GM18511 (cell line): ENCODE results near the gene ZFHX3.
A peak's percentile ranks its signal among the peaks of the same experiment; 100 is the strongest.
"Not testable (repeated sequence)": the region's sequence is repeated elsewhere in the genome, so short reads cannot be mapped to it uniquely, and the experiment has no call there.

Source experiments
- ATAC-seq: cut with Tn5 transposase; IDR thresholded peaks from one replicate; pipeline ENCODE4 v1.9.1; 2021; ENCODE audit warnings: mild to moderate bottlenecking, moderate library complexity; ENCODE audit not compliant: unreplicated experiment

Gene ZFHX3

GRCh38 chr16:73023752-73024570, 24.0 kb downstream of the ZFHX3 start:
- no peak for ATAC-seq

DNA sequence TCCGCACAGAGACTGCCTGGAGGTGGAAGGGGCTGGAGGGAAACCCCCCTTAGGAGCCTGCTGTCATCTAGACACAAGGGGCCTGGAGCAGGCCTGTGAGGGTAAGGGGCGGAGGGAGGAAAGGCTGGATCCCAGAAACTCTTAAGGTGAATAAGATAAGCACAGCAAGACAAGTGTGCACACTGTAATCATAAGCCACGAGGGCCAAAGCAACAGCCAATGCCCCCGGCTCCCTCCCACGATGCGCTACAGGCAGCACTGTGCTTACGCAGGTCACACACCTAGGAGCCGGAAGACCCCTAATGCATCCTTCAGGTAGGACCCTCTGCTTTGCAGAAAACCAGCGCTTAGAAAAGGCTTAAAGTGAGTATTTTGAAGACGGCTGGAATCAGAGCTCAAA, 24.6 kb downstream of the ZFHX3 start:
- ATAC-seq, result no peak

DNA sequence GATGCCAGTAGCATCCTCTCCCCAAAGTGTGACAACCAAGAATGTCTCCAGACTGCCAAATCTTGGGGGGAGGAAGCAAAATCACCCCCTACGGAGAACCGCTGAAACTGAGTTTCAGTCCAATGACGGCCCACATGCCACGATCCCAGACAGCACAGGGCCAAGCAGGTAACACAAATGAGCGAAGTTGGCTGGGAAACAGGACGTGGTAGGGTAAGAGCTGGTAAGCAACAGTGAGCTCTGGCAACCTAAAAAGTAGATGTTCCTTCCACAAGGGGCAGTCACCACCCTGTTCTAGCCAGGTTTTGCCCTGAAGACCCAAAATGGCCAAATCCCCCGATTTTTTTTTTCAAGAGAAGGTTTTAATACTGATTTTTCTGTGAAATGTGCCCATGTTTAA, 25.4 kb downstream of the ZFHX3 start:
- ATAC-seq, result no peak

DNA sequence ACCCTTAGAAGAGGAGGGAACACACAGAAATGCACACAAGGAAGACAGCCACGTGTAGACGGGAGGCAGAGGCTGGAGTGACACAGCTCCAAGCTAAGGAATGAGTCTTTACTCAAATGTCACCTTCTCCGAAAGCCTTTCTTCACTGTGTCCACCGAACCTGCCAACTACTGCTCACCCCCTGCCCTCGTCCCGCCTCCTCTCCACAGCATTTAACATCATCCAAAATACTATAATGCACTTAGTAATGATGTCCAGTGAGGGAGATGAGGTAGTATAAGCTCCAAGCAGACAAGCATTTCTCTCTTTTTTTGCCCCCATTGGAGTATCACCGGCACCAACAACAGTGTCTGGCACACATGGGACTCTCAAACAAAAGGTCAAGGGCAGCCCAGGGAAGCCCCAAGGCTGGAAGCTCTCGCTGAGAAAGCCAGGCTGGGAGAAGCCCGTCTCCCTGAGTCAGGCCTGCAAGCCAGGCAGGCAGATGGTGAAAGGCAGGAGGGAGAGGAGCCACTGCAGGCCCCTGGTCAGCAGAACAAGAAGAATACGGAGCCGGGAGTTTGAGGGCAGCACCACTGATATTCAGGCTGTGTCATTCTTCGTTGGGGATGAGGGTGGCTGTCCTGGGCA, 25.9 kb downstream of the ZFHX3 start:
- ATAC-seq, result no peak

- ATAC-seq, result no peak
Observed at GRCh38 chr16:73020409-73020884, 27.5 kb downstream of the ZFHX3 start.

- no peak for ATAC-seq
Observed at GRCh38 chr16:73019457-73020362, 28.2 kb downstream of the ZFHX3 start.

- ATAC-seq, result no peak
Observed at GRCh38 chr16:73018821-73019456, 29.0 kb downstream of the ZFHX3 start.

- ATAC-seq, result no peak
Observed at GRCh38 chr16:73017321-73017720, 30.6 kb downstream of the ZFHX3 start.

- peak; percentile 64 for ATAC-seq
Observed at GRCh38 chr16:73016488-73016830, 31.5 kb downstream of the ZFHX3 start.

- ATAC-seq, result peak; percentile 88
Observed at GRCh38 chr16:73015612-73016487, 32.1 kb downstream of the ZFHX3 start.

DNA sequence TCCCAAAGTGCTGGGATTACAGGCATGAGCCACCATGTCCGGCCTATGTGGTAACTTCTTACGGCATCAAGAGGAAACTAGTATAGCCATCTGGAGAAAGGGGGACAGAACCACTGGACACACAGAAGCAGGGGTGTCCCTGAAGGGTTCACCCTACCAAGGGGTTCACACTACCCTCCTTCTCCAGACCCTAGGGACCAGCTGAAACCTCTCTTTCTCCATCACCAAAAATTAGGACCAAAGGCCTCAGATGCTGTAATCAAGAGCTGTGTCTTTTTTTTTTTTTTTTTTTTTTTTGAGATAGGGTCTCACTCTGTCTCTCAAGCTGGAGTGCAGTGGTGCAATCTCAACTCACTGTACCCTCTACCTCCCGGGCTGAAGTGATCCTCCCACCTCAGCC, 33.2 kb downstream of the ZFHX3 start:
- ATAC-seq, result no peak

DNA sequence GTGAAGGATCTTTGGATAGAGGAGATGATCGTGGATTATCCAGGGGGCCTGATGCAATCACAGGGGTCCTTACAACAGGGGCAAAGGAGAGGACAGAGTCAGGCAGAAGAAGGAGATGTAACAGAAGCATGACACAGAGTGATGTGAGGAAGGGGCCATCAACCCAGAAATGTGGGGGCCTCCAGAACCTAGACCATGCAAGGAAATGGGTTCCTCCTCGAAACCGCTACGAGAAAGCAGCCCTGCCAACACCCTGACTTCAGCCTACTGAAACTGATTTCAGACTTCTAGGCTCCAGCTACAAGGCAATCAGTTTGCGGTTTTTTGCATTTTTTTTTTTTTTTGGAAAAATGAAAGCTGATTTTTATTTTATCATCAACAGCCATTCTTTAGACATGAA, 34.0 kb downstream of the ZFHX3 start:
- no peak for ATAC-seq

DNA sequence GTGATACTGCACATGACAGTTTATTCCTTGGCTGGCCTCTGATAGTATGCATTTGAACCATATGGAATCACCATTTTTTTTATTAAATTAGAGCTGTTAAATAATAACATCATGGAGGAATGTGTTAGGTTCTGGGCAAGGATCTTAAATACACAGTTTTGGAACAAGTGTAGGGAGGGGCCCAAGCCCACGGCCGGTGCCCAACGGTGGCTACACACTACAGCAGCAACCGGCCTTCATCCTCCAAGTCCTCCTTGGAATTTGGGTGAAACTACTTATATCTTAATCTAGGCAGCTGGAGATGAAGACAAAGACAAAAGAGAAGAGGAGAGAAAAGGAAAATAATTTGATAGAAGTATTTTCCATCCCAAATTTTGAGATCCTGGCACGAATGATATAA, 35.6 kb downstream of the ZFHX3 start:
- ATAC-seq, result no peak

DNA sequence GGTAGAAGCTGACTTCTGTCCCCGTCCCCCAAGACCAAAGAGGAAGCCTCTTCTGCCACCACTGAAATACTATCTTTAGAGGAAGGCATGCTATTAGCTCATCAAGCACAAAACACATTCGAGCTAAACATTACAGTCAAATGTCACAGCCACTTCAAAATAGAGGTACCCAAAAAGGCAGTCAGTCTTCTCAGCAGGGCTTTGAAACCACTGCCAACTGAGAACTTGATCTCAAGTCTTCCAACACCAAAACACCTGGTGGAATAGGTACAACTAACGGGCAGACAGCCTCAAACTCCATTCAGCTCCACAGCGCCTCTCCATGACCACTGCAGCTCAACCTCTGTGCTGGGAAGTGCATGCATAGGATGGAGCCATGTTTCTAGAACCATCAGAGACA, 36.0 kb downstream of the ZFHX3 start:
- ATAC-seq, result no peak

- ATAC-seq, result no peak
Observed at GRCh38 chr16:73010150-73010676, 37.7 kb downstream of the ZFHX3 start.

DNA sequence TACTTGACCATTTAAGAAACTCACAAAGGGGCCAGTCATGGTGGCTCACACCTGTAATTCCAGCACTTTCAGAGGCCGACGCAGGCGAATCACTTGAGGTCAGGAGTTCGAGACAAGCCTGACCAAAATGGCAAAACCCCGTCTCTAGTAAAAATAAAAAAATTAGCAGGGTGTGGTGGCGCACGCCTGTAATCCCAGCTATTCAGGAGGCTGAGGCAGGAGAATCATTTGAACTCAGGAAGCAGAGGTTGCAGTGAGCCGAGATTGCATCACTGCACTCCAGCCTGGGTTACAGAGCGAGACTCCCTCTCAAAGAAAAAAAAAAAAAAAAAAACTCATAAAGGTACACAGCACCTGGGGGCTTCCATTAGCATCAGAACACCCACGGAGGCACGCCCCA, 38.2 kb downstream of the ZFHX3 start:
- not testable (repeated sequence) for ATAC-seq

- ATAC-seq, result no peak
Observed at GRCh38 chr16:73006026-73006425, 41.9 kb downstream of the ZFHX3 start.

DNA sequence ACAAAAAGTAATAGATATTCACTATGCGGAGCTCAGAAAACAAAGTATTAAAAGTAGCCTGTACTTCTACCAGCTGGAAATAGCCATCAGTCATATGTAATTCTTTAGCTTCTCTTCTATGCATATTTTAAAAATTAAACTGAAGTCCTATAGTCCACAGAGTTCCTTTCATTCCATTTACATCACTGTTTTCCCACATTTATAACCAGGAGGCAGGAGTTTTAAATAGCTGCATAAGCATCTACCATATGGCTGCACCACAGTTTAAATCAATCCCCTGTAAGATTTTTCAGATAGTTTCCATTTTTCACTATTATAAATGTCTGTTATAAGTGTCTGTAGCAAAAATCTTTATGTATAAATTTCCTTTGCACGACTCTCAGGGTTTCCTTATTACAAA, 45.1 kb downstream of the ZFHX3 start:
- ATAC-seq, result no peak

- no peak for ATAC-seq
Observed at GRCh38 chr16:73000907-73001521, 46.9 kb downstream of the ZFHX3 start.
